GM12878 (cell line): ENCODE results near the gene VAC14. TPM values are rescaled to one million over a fixed set of nuclear protein-coding genes. Genes with fewer than 3 reads are reported as not detected.
"Not testable (repeated sequence)": the region's sequence is repeated elsewhere in the genome, so short reads cannot be mapped to it uniquely, and the experiment has no call there.

Experiments
- ATAC-seq: fragments of 200-7000 bp; cut with Tn5 transposase; 3 replicates; pipeline ENCODE4 v1.9.1; 2020; ENCODE audit warnings: mild to moderate bottlenecking, moderate library complexity
- BruUV-seq: library from RNA; stranded (reverse); fragments of 400-500 nt; replicated peaks from 2 replicates; lab custom pipeline; 2021; lab: Mats Ljungman, UMichigan
- CTCF ChIA-PET: fragments of 300-600 bp; sonication (Branson Sonifier 250); formaldehyde crosslinking; extraction: SDS; loops from one replicate; lab custom pipeline; 2021; ENCODE audit warnings: inconsistent platforms; lab: Yijun Ruan, JAX
- POLR2A ChIA-PET: fragments of 350-600 bp; formaldehyde crosslinking; extraction: SDS; loops from one replicate; lab custom pipeline; 2021; ENCODE audit warnings: inconsistent platforms; lab: Charles Lee
- RAD21 ChIA-PET: fragments of 300-600 bp; sonication (Branson Sonifier 250); formaldehyde crosslinking; loops from one replicate; lab custom pipeline; 2023; ENCODE audit warnings: antibody characterized with exemption; ENCODE audit not compliant: unreplicated experiment; lab: Charles Lee
- SMC1A ChIA-PET: fragments of 300-600 bp; sonication (Branson Sonifier 250); formaldehyde crosslinking; loops from one replicate; lab custom pipeline; 2023; ENCODE audit not compliant: unreplicated experiment, uncharacterized antibody; lab: Charles Lee
- DNase-seq: peaks from one replicate; pipeline ENCODE4 v3.0.0-alpha.2; 2011; ENCODE audit warnings: low read depth, low spot score
- FAIRE-seq: peaks from 3 replicates; lab custom pipeline; 2011; peaks lifted over from hg19 to GRCh38; lab: Jason Lieb, UNC
- H2AFZ ChIP-seq: 2 replicates; pipeline ENCODE4 v1.6.0; 2011; ENCODE audit warnings: low read depth, low read length, control low read depth; ENCODE audit not compliant: control insufficient read depth
- H3K27ac ChIP-seq: 2 replicates; pipeline ENCODE4 v1.5.1; 2011; ENCODE audit warnings: control low read depth; ENCODE audit not compliant: control insufficient read depth, insufficient read depth
- H3K27me3 ChIP-seq, 2 experiments: replicated peaks in 1 of 2; 2 replicates each; pipeline versions ENCODE4 v1.6.0 to v1.6.1; 2011; ENCODE audit warnings: low read length in 1 of 2; ENCODE audit not compliant: control insufficient read depth in 2 of 2, insufficient read depth in 2 of 2
- H3K36me3 ChIP-seq, 2 experiments: 2 replicates each; pipeline ENCODE4 v1.5.1; 2011; ENCODE audit warnings: low read length in 1 of 2; ENCODE audit not compliant: control insufficient read depth in 2 of 2, insufficient read depth in 2 of 2
- H3K4me1 ChIP-seq: 2 replicates; pipeline ENCODE4 v1.6.1; 2011; ENCODE audit warnings: mild to moderate bottlenecking, low read length, moderate library complexity, mixed read lengths; ENCODE audit not compliant: control insufficient read depth, insufficient read depth
- H3K4me2 ChIP-seq: 2 replicates; pipeline ENCODE4 v1.6.0; 2011; ENCODE audit warnings: control low read depth; ENCODE audit not compliant: control insufficient read depth, insufficient read depth
- H3K4me3 ChIP-seq: fragments of 200-600 bp; sonication (generic); 2 replicates; pipeline ENCODE4 v1.5.1; 2016
- H3K79me2 ChIP-seq: 2 replicates; pipeline ENCODE4 v1.6.0; 2011; ENCODE audit warnings: low read length; ENCODE audit not compliant: control insufficient read depth, insufficient read depth
- H3K9ac ChIP-seq: 2 replicates; pipeline ENCODE4 v1.8.0; 2011; ENCODE audit warnings: low read length, control low read depth, mixed read lengths; ENCODE audit not compliant: control insufficient read depth, insufficient read depth
- H3K9me3 ChIP-seq: replicated peaks from 3 replicates; pipeline ENCODE4 v1.5.1; 2011; ENCODE audit warnings: mild to moderate bottlenecking, low read length; ENCODE audit not compliant: control insufficient read depth, insufficient read depth
- H4K20me1 ChIP-seq: 2 replicates; pipeline ENCODE4 v1.6.0; 2011; ENCODE audit not compliant: control insufficient read depth, insufficient read depth
- NFYB ChIP-seq: IDR thresholded peaks from 2 replicates; pipeline ENCODE4 v1.6.1; 2011; ENCODE audit warnings: low read depth, mild to moderate bottlenecking, low read length, improper control_type of control experiment, moderate library complexity; ENCODE audit not compliant: insufficient read depth
- TARDBP ChIP-seq: IDR thresholded peaks from 2 replicates; pipeline ENCODE4 v1.6.1; 2016; ENCODE audit warnings: borderline replicate concordance
- WGBS: methylation state at CpG from one replicate; pipeline ENCODE4 v1.1.6; 2016; ENCODE audit warnings: low lambda C conversion rate; ENCODE audit not compliant: insufficient replicate concordance, insufficient coverage; ENCODE audit errors: missing lambda C conversion rate; 5-methylcytosine and 5-hydroxymethylcytosine counted together
- in situ Hi-C: fragments of 300-500 bp; cut with MboI; formaldehyde crosslinking; loops from 9 replicates; pipeline ENCODE4 v1.14.3; 2018; ENCODE audit warnings: mixed read lengths
- intact Hi-C: fragments of 100-400 bp; cut with micrococcal nuclease; formaldehyde crosslinking; loops from one replicate; pipeline ENCODE4 v1.14.2; 2022; ENCODE audit not compliant: unreplicated experiment
- polyA plus RNA-seq, 11 experiments: library from polyadenylated mRNA; depleted of rRNA in 4 of 11; unstranded in 6 of 11; stranded (reverse) in 5 of 11; fragments of >200 nt; fragmentation: Nextera tagmentation in 4 of 11; fragmentation: Illumina TruSeq in 1 of 11; extraction: Ambion mirVana in 4 of 11; extraction: Trizol in 1 of 11; gene quantifications; 1 replicate in 1 of 11; 2 replicates in 10 of 11; pipeline versions ENCODE4 v1.2.1 to v1.2.3, GENCODE V29; 2011 to 2016; ENCODE audit warnings: inconsistent platforms in 2 of 11, missing spikeins in 2 of 11, low read depth in 1 of 11
- total RNA-seq, 4 experiments: library from RNA; depleted of rRNA in 3 of 4; stranded (reverse); fragments of >200 nt in 3 of 4; fragmentation: Illumina TruSeq in 1 of 4; extraction: Trizol in 1 of 4; gene quantifications; 2 replicates each; pipeline versions ENCODE4 v1.2.1 to v1.2.3, GENCODE V29; 2013 to 2021
- TF ChIP-seq, protein P1 (sequence below): fragments of 450-650 bp; IDR thresholded peaks from 2 replicates; pipeline ENCODE4 v1.6.1; 2017; ENCODE audit warnings: mild to moderate bottlenecking, low read depth, inconsistent platforms; ENCODE audit not compliant: poor library complexity, severe bottlenecking
- TF ChIP-seq, protein P2 (sequence below): fragments of 150-350 bp; IDR thresholded peaks from 2 replicates; pipeline ENCODE4 v1.6.1; 2016; ENCODE audit warnings: low read depth, low read length
- TF ChIP-seq, protein P3 (sequence below): fragments of 450-650 bp; IDR thresholded peaks from 2 replicates; pipeline ENCODE4 v1.6.1; 2017; ENCODE audit warnings: borderline replicate concordance

The VAC14 gene
- total and polyA plus RNA-seq, 10 of the 15 experiments (the other 5 are each of a cell fraction or from before 2014, with no cell fraction given), result 1.3 to 45.5 (median 25.5) TPM

DNA sequence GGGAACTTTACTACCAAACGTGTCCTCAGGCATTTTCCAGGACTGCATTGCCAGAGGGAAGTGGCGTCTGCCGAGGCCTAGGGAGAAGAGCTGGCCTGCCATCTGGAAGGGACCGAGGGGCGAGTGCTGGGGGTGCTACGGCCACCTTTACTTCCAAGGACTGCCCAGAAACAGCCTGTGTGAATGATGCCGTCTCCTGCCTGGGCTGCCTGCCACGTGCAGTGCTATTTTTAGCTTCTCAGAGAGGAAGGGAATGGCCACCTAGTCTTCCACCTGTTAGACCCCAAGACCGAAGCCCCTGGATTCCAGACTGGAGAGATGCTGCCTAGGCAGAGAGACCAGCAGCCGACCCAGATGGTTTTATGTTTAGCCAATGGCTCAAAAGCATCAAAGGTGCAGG lies 57.2 kb downstream of the VAC14 start (continued):
- TF ChIP-seq, protein P1, sequence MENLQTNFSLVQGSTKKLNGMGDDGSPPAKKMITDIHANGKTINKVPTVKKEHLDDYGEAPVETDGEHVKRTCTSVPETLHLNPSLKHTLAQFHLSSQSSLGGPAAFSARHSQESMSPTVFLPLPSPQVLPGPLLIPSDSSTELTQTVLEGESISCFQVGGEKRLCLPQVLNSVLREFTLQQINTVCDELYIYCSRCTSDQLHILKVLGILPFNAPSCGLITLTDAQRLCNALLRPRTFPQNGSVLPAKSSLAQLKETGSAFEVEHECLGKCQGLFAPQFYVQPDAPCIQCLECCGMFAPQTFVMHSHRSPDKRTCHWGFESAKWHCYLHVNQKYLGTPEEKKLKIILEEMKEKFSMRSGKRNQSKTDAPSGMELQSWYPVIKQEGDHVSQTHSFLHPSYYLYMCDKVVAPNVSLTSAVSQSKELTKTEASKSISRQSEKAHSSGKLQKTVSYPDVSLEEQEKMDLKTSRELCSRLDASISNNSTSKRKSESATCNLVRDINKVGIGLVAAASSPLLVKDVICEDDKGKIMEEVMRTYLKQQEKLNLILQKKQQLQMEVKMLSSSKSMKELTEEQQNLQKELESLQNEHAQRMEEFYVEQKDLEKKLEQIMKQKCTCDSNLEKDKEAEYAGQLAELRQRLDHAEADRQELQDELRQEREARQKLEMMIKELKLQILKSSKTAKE, result no peak
- TF ChIP-seq, protein P2, sequence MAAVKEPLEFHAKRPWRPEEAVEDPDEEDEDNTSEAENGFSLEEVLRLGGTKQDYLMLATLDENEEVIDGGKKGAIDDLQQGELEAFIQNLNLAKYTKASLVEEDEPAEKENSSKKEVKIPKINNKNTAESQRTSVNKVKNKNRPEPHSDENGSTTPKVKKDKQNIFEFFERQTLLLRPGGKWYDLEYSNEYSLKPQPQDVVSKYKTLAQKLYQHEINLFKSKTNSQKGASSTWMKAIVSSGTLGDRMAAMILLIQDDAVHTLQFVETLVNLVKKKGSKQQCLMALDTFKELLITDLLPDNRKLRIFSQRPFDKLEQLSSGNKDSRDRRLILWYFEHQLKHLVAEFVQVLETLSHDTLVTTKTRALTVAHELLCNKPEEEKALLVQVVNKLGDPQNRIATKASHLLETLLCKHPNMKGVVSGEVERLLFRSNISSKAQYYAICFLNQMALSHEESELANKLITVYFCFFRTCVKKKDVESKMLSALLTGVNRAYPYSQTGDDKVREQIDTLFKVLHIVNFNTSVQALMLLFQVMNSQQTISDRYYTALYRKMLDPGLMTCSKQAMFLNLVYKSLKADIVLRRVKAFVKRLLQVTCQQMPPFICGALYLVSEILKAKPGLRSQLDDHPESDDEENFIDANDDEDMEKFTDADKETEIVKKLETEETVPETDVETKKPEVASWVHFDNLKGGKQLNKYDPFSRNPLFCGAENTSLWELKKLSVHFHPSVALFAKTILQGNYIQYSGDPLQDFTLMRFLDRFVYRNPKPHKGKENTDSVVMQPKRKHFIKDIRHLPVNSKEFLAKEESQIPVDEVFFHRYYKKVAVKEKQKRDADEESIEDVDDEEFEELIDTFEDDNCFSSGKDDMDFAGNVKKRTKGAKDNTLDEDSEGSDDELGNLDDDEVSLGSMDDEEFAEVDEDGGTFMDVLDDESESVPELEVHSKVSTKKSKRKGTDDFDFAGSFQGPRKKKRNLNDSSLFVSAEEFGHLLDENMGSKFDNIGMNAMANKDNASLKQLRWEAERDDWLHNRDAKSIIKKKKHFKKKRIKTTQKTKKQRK, result no peak
- TF ChIP-seq TARDBP, result no peak
- TF ChIP-seq, protein P3, sequence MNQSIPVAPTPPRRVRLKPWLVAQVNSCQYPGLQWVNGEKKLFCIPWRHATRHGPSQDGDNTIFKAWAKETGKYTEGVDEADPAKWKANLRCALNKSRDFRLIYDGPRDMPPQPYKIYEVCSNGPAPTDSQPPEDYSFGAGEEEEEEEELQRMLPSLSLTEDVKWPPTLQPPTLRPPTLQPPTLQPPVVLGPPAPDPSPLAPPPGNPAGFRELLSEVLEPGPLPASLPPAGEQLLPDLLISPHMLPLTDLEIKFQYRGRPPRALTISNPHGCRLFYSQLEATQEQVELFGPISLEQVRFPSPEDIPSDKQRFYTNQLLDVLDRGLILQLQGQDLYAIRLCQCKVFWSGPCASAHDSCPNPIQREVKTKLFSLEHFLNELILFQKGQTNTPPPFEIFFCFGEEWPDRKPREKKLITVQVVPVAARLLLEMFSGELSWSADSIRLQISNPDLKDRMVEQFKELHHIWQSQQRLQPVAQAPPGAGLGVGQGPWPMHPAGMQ, result no peak

DNA sequence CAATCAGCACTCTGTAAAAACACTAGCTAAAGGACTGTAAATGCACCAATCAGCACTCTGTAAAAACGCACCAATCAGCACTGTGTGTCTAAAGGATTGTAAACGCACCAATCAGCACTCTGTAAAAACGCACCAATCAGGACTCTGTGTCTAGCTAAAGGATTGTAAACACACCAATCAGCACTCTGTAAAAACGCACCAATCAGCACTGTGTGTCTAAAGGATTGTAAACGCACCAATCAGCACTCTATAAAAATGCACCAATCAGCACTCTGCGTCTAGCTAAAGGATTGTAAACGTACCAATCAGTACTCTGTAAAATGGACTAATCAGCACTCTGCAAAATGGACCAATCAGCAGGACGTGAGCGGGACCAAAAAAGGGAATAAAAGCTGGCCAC lies 58.0 kb downstream of the VAC14 start:
- H2AFZ ChIP-seq, H3K27ac ChIP-seq, H4K20me1 ChIP-seq, H3K9ac ChIP-seq, H3K79me2 ChIP-seq, POLR2A ChIA-PET, ATAC-seq, FAIRE-seq, in situ Hi-C loops, DNase-seq, H3K27me3 ChIP-seq, H3K4me2 ChIP-seq, BruUV-seq, H3K9me3 ChIP-seq, H3K4me3 ChIP-seq, RAD21 ChIA-PET, intact Hi-C loops, CTCF ChIA-PET, SMC1A ChIA-PET: not testable (repeated sequence)
- WGBS, result 100% methylated on average over 9 of the region's 9 CpGs
- peak; percentile 66; the same call in 1 of the 2 replicates for TF ChIP-seq NFYB
- Histone ChIP-seq H3K4me1 (peaks cover 15% of the 10 kb centered on the region), H3K36me3 (peaks cover 11 to 13% of the 10 kb centered on the region in 2 experiments; a peak in 3 of 4 replicates)
